Mesenchymal stem cell (in vitro differentiated cells and primary cell): ENCODE results near the gene POLDIP2.

ENCODE experiments used
- DNase-seq: peaks from one replicate; pipeline ENCODE4 v3.0.0-alpha.2; 2013
- H2AFZ ChIP-seq: one replicate; pipeline ENCODE4 v1.6.1; 2013; ENCODE audit warnings: low read depth, mild to moderate bottlenecking, control low read depth, inconsistent platforms, low read length, moderate library complexity
- H2AK5ac ChIP-seq: 2 replicates; pipeline ENCODE4 v1.6.1; 2013; ENCODE audit warnings: low read length, moderate library complexity, mild to moderate bottlenecking, inconsistent platforms; ENCODE audit not compliant: severe bottlenecking
- H2BK120ac ChIP-seq: one replicate; pipeline ENCODE4 v1.6.1; 2013; ENCODE audit warnings: low read depth, mild to moderate bottlenecking, inconsistent platforms, low read length, moderate library complexity
- H2BK12ac ChIP-seq, 2 experiments: one replicate each; pipeline ENCODE4 v1.6.1; 2013; ENCODE audit warnings: inconsistent platforms in 2 of 2, low read length in 2 of 2, mild to moderate bottlenecking in 2 of 2, moderate library complexity in 2 of 2, control low read depth in 1 of 2
- H2BK15ac ChIP-seq: one replicate; pipeline ENCODE4 v1.6.1; 2013; ENCODE audit warnings: mild to moderate bottlenecking, low read depth, inconsistent platforms; ENCODE audit not compliant: poor library complexity, severe bottlenecking
- H2BK5ac ChIP-seq: 2 replicates; pipeline ENCODE4 v1.6.1; 2013; ENCODE audit warnings: low read depth, mild to moderate bottlenecking, low read length, control low read depth, inconsistent platforms; ENCODE audit not compliant: poor library complexity, severe bottlenecking
- H3K14ac ChIP-seq, 2 experiments: one replicate each; pipeline ENCODE4 v1.6.1; 2013; ENCODE audit warnings: inconsistent platforms in 2 of 2, low read length in 2 of 2, control low read depth in 1 of 2, mild to moderate bottlenecking in 1 of 2, moderate library complexity in 1 of 2
- H3K18ac ChIP-seq, 2 experiments: one replicate each; pipeline ENCODE4 v1.6.1; 2013; ENCODE audit warnings: inconsistent platforms in 2 of 2, low read length in 2 of 2, control low read depth in 1 of 2, low read depth in 1 of 2, mild to moderate bottlenecking in 1 of 2
- H3K23ac ChIP-seq, 2 experiments: one replicate each; pipeline ENCODE4 v1.6.1; 2013; ENCODE audit warnings: inconsistent platforms in 2 of 2, low read length in 2 of 2, mild to moderate bottlenecking in 2 of 2, moderate library complexity in 2 of 2, control low read depth in 1 of 2
- H3K27ac ChIP-seq: 2 replicates; pipeline ENCODE4 v1.5.1; 2013; ENCODE audit warnings: mild to moderate bottlenecking, moderate library complexity, low read length, control low read depth, inconsistent platforms; ENCODE audit not compliant: poor library complexity, severe bottlenecking
- H3K27me3 ChIP-seq, 2 experiments: 2 replicates each; pipeline versions ENCODE4 v1.6.1 to v1.7.0; 2013; ENCODE audit warnings: low read length in 2 of 2, mild to moderate bottlenecking in 2 of 2, moderate library complexity in 2 of 2, control low read depth in 1 of 2, inconsistent platforms in 1 of 2; ENCODE audit not compliant: control insufficient read depth in 1 of 2, insufficient read depth in 1 of 2
- H3K36me3 ChIP-seq, 2 experiments: 2 replicates each; pipeline versions ENCODE4 v1.6.1 to v1.7.0; 2013; ENCODE audit warnings: low read length in 2 of 2, control low read depth in 1 of 2, inconsistent platforms in 1 of 2, low read depth in 1 of 2, mild to moderate bottlenecking in 1 of 2; ENCODE audit not compliant: insufficient read depth in 2 of 2, control insufficient read depth in 1 of 2
- H3K4ac ChIP-seq, 2 experiments: one replicate each; pipeline ENCODE4 v1.6.1; 2013; ENCODE audit warnings: inconsistent platforms in 2 of 2, low read length in 2 of 2, mild to moderate bottlenecking in 2 of 2, moderate library complexity in 2 of 2, control low read depth in 1 of 2, low read depth in 1 of 2
- H3K4me1 ChIP-seq: 2 replicates; pipeline ENCODE4 v1.6.1; 2013; ENCODE audit warnings: low read depth, low read length, control low read depth; ENCODE audit not compliant: control insufficient read depth, insufficient read depth
- H3K4me2 ChIP-seq: 2 replicates; pipeline ENCODE4 v1.6.1; 2013; ENCODE audit warnings: low read length, mild to moderate bottlenecking, inconsistent platforms; ENCODE audit not compliant: poor library complexity, severe bottlenecking
- H3K4me3 ChIP-seq, 2 experiments: 2 replicates each; pipeline versions ENCODE4 v1.5.1 to v1.7.0; 2013; ENCODE audit warnings: low read length in 2 of 2, mild to moderate bottlenecking in 2 of 2, control low read depth in 1 of 2, low read depth in 1 of 2; ENCODE audit not compliant: insufficient read depth in 1 of 2
- H3K79me1 ChIP-seq: replicated peaks from 2 replicates; pipeline ENCODE4 v1.6.1; 2013; ENCODE audit warnings: mild to moderate bottlenecking, control low read depth, low read length, inconsistent platforms; ENCODE audit not compliant: poor library complexity, severe bottlenecking
- H3K9ac ChIP-seq: 2 replicates; pipeline ENCODE4 v1.7.0; 2013; ENCODE audit warnings: mild to moderate bottlenecking, low read length, moderate library complexity
- H3K9me3 ChIP-seq: 2 replicates; pipeline ENCODE4 v1.7.0; 2013; ENCODE audit warnings: mild to moderate bottlenecking, low read length; ENCODE audit not compliant: control insufficient read depth
- H4K8ac ChIP-seq: one replicate; pipeline ENCODE4 v1.6.1; 2013; ENCODE audit warnings: inconsistent platforms, mild to moderate bottlenecking, low read length, moderate library complexity
- H4K91ac ChIP-seq: one replicate; pipeline ENCODE4 v1.6.1; 2013; ENCODE audit warnings: mild to moderate bottlenecking, low read length, inconsistent platforms
- WGBS: methylation state at CpG from one replicate; pipeline ENCODE4 v1.1.7; 2013; ENCODE audit warnings: mixed read lengths; 5-methylcytosine and 5-hydroxymethylcytosine counted together

The POLDIP2 gene

GRCh38 chr17:28402224-28402630 is 44.9 kb upstream of the POLDIP2 start:
- Histone ChIP-seq H2AK5ac (no peak overlapping the region), H3K36me3 (peaks cover 9 to 44% of the 10 kb centered on the region in 2 experiments), H2BK120ac (no peak overlapping the region), H2AFZ (no peak overlapping the region), H3K23ac (no peak overlapping the region), H2BK12ac (no peak overlapping the region), H4K91ac (no peak overlapping the region), H3K27me3 (no peaks in the 10 kb centered on the region), H3K18ac (no peak overlapping the region), H2BK5ac (no peak overlapping the region), H3K4ac (no peak overlapping the region), H3K9me3 (no peaks in the 10 kb centered on the region), H3K9ac (no peak overlapping the region), H3K4me1 (peaks cover 34% of the 10 kb centered on the region), H2BK15ac (no peak overlapping the region), H3K4me3 (no peak overlapping the region), H3K27ac (no peak overlapping the region), H4K8ac (no peak overlapping the region), H3K79me1 (no peaks in the 10 kb centered on the region), H3K14ac (no peak overlapping the region), H3K4me2 (no peak overlapping the region)
- 27% methylated on average over 2 of the region's 3 CpGs for WGBS
- DNase-seq, result no peak

DNA sequence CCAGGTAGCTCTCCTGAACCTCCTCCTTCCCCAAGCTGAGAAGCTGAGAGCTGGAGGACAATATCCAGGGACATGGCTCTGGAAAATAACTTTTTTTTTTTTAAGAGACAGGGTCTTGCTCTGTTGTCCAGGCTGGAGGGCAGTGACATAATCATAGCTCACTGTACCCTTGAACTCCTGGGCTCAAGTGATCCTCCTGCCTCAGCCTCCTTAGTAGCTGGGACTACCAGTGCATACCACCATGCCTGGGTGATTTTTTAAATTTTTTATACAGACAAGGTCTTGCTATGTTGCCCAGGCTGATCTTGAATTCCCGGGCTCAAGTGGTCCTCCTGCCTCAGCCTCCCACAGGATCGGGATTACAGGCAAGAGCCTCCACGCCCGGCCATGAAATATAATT is 42.5 kb upstream of the POLDIP2 start:
- DNase-seq, result no peak
- no peaks in the 10 kb centered on the region for H3K27me3 ChIP-seq
- peaks cover 21% of the 10 kb centered on the region for H3K4me1 ChIP-seq
- no peak overlapping the region for H3K4ac ChIP-seq
- H3K23ac ChIP-seq, result no peak overlapping the region
- no peak overlapping the region for H3K27ac ChIP-seq
- H3K18ac ChIP-seq, result no peak overlapping the region
- H2BK5ac ChIP-seq, result no peak overlapping the region
- H3K9ac ChIP-seq, result no peak overlapping the region
- H3K36me3 ChIP-seq, result peaks cover 22 to 50% of the 10 kb centered on the region in 2 experiments
- no peak overlapping the region for H2BK12ac ChIP-seq
- 96% methylated on average over 4 of the region's 4 CpGs for WGBS
- no peak overlapping the region for H2BK120ac ChIP-seq
- no peak overlapping the region for H3K4me3 ChIP-seq
- H3K14ac ChIP-seq, result no peak overlapping the region
- H4K8ac ChIP-seq, result no peak overlapping the region
- no peaks in the 10 kb centered on the region for H3K9me3 ChIP-seq
- no peak overlapping the region for H3K4me2 ChIP-seq
- no peaks in the 10 kb centered on the region for H3K79me1 ChIP-seq
- H2BK15ac ChIP-seq, result no peak overlapping the region
- no peak overlapping the region for H2AK5ac ChIP-seq
- no peak overlapping the region for H2AFZ ChIP-seq
- no peak overlapping the region for H4K91ac ChIP-seq

GRCh38 chr17:28398280-28398981 is 41.1 kb upstream of the POLDIP2 start:
- no peak overlapping the region for H3K18ac ChIP-seq
- H2BK12ac ChIP-seq, result no peak overlapping the region
- no peak overlapping the region for H3K9ac ChIP-seq
- no peak overlapping the region for H2BK5ac ChIP-seq
- no peak overlapping the region for H3K4me3 ChIP-seq
- H2AK5ac ChIP-seq, result peak overlapping the region; percentile 46
- no peaks in the 10 kb centered on the region for H3K9me3 ChIP-seq
- no peaks in the 10 kb centered on the region for H3K79me1 ChIP-seq
- H4K8ac ChIP-seq, result no peak overlapping the region
- no peak overlapping the region for H2BK120ac ChIP-seq
- H3K27ac ChIP-seq, result peak overlapping the region; percentile 20
- no peak overlapping the region for H3K4ac ChIP-seq
- no peak overlapping the region for H2AFZ ChIP-seq
- no peaks in the 10 kb centered on the region for H3K27me3 ChIP-seq
- 76% methylated on average over 6 of the region's 6 CpGs for WGBS
- H4K91ac ChIP-seq, result no peak overlapping the region
- peaks cover 17 to 46% of the 10 kb centered on the region in 2 experiments for H3K36me3 ChIP-seq
- H3K4me2 ChIP-seq, result no peak overlapping the region
- H3K4me1 ChIP-seq, result peaks cover 21% of the 10 kb centered on the region
- no peak overlapping the region for H2BK15ac ChIP-seq
- H3K14ac ChIP-seq, result no peak overlapping the region
- no peak overlapping the region for H3K23ac ChIP-seq
- DNase-seq, result no peak

DNA sequence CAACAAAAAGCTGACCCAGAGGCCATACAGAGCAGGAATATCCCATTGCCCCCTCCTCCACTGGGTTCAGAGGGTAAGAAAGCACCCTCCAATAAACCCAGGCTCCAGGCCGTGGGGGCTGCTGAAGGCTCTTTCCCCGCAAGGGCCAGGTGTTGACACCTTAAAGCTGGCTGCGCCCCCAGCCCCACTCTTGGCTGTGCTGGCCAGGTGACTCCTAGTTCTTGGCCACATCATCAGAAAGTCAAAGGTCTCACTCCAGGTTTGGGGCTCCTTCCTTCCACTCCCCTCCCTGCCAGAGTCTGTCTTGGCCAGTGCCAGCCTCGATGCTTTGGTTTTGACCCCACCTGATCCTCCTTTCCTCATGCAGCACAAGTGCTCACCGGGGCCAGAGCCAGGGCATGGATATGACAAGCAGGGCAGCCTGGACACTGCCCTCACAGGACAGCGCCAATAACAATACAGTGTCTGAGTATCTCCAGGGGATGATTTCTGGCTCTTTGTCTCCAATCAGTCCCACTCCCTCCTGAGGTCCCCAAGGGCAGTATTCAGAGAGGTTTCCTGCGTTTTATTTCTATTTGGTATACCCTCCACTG is 40.5 kb upstream of the POLDIP2 start:
- H2BK5ac ChIP-seq, result no peak overlapping the region
- H2BK120ac ChIP-seq, result no peak overlapping the region
- no peak overlapping the region for H3K14ac ChIP-seq
- no peak overlapping the region for H3K18ac ChIP-seq
- peak overlapping the region; percentile 20 for H3K27ac ChIP-seq
- peaks cover 17 to 42% of the 10 kb centered on the region in 2 experiments for H3K36me3 ChIP-seq
- DNase-seq, result no peak
- no peak overlapping the region for H2BK15ac ChIP-seq
- H3K4me1 ChIP-seq, result peaks cover 21% of the 10 kb centered on the region
- no peak overlapping the region for H3K4me2 ChIP-seq
- H3K4ac ChIP-seq, result no peak overlapping the region
- no peaks in the 10 kb centered on the region for H3K79me1 ChIP-seq
- no peak overlapping the region for H2BK12ac ChIP-seq
- H2AFZ ChIP-seq, result no peak overlapping the region
- H3K9me3 ChIP-seq, result no peaks in the 10 kb centered on the region
- peak overlapping the region; percentile 27 for H2AK5ac ChIP-seq
- H3K9ac ChIP-seq, result no peak overlapping the region
- 93% methylated on average over 7 of the region's 7 CpGs for WGBS
- H3K4me3 ChIP-seq, result no peak overlapping the region
- no peak overlapping the region for H4K8ac ChIP-seq
- no peak overlapping the region for H4K91ac ChIP-seq
- H3K27me3 ChIP-seq, result no peaks in the 10 kb centered on the region
- H3K23ac ChIP-seq, result no peak overlapping the region
